Measurements from ENCODE around the gene KCNJ2. TPM values are rescaled to one million over a fixed set of nuclear protein-coding genes. Genes with fewer than 3 reads are reported as not detected.

The KCNJ2 gene
- polyA plus RNA-seq, 1 donor from 2014 or later, result 2.3 TPM

DNA sequence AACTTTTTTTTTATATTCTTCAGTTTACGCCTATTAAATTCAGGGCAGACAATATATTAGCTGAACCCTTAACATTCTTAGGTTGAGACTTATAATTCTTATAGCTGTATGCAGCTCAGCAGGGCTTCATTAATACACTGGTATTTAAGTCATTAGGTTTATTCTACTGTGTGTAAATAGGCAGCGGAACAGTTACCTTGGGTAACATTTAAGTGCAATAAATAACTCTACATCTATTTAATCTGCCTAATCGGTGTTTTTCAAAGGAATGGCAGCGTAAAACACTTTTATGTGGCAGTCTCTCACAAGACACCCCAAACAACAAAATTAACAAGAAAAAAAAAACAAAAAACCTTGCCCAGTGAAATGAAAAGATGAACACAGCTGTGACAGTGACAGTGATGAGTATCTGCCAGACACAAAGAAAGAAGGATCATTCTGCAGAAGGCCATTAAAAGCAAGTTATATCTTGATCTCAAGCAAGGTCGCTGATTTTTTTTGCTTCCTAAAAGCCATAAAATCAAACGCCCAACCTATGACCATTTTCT is 32.6 kb downstream of the KCNJ2 start:
- TF ChIP-seq EP300 (conservative IDR thresholded peaks at IDR 0.05; ENCODE audit: poor library complexity, severe bottlenecking), result no peak
- no peak for TF ChIP-seq RAD21 (conservative IDR thresholded peaks at IDR 0.05)
- TF ChIP-seq TAF1 (IDR thresholded peaks at IDR 0.05; ENCODE audit: low read depth), result no peak
- TF ChIP-seq, protein P1, sequence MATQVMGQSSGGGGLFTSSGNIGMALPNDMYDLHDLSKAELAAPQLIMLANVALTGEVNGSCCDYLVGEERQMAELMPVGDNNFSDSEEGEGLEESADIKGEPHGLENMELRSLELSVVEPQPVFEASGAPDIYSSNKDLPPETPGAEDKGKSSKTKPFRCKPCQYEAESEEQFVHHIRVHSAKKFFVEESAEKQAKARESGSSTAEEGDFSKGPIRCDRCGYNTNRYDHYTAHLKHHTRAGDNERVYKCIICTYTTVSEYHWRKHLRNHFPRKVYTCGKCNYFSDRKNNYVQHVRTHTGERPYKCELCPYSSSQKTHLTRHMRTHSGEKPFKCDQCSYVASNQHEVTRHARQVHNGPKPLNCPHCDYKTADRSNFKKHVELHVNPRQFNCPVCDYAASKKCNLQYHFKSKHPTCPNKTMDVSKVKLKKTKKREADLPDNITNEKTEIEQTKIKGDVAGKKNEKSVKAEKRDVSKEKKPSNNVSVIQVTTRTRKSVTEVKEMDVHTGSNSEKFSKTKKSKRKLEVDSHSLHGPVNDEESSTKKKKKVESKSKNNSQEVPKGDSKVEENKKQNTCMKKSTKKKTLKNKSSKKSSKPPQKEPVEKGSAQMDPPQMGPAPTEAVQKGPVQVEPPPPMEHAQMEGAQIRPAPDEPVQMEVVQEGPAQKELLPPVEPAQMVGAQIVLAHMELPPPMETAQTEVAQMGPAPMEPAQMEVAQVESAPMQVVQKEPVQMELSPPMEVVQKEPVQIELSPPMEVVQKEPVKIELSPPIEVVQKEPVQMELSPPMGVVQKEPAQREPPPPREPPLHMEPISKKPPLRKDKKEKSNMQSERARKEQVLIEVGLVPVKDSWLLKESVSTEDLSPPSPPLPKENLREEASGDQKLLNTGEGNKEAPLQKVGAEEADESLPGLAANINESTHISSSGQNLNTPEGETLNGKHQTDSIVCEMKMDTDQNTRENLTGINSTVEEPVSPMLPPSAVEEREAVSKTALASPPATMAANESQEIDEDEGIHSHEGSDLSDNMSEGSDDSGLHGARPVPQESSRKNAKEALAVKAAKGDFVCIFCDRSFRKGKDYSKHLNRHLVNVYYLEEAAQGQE (IDR thresholded peaks at IDR 0.05; ENCODE audit: borderline replicate concordance), result no peak
- TF ChIP-seq EZH2 (IDR thresholded peaks at IDR 0.05; ENCODE audit: borderline replicate concordance, insufficient read depth, low read length, poor library complexity, severe bottlenecking), result no peak
- no peak overlapping the region for H3K4me3 ChIP-seq (ENCODE audit: low read length)
- H3K9ac ChIP-seq (ENCODE audit: low read length), result no peak overlapping the region
- no peak overlapping the region for H3K4me2 ChIP-seq (ENCODE audit: low read length)
- H3K9me3 ChIP-seq (ENCODE audit: low read length), result no peaks in the 10 kb centered on the region
- no peaks in the 10 kb centered on the region for H3K36me3 ChIP-seq (ENCODE audit: insufficient read depth, low read length)
- H3K27ac ChIP-seq (ENCODE audit: low read length), result no peak overlapping the region
- H3K79me2 ChIP-seq (replicated peaks; ENCODE audit: insufficient read depth, low read length), result no peaks in the 10 kb centered on the region
- no peaks in the 10 kb centered on the region for H3K9me2 ChIP-seq (ENCODE audit: insufficient read depth, low read length)
- H4K20me1 ChIP-seq (ENCODE audit: insufficient read depth), result no peaks in the 10 kb centered on the region
- H3F3A ChIP-seq (ENCODE audit: insufficient read depth, low read length, poor library complexity, severe bottlenecking), result no peaks in the 10 kb centered on the region
- H2AFZ ChIP-seq (ENCODE audit: low read depth, low read length), result no peak overlapping the region
- no peaks in the 10 kb centered on the region for H3K27me3 ChIP-seq (ENCODE audit: insufficient read depth, low read depth, low read length)

DNA sequence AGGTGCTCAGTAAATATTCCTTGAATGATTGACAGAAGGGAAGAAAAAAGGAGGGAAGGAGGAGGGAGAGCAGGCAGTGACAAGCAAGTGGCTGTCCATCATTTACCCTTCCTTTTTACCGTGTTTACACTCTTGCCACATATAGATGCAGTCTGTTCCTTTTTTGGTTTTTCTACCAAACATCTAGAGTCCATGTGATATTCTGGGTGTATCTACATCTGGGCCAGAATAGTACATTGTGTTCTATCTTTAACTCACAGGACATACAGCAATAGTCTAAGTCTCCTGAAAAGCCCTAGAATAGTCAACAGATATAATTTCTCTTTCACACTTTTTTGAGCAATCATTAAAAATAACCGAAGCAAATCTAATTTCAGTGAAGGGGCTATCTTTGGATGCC is 33.5 kb downstream of the KCNJ2 start:
- TF ChIP-seq RAD21 (conservative IDR thresholded peaks at IDR 0.05) (no peak), SMC3 (conservative IDR thresholded peaks at IDR 0.05; ENCODE audit: poor library complexity) (no peak), TAF1 (IDR thresholded peaks at IDR 0.05; ENCODE audit: low read depth) (no peak), POLR2AphosphoS5 (IDR thresholded peaks at IDR 0.05) (no peak), EZH2 (IDR thresholded peaks at IDR 0.05; ENCODE audit: borderline replicate concordance, insufficient read depth, low read length, poor library complexity, severe bottlenecking) (no peak), MXI1 (conservative IDR thresholded peaks at IDR 0.05; ENCODE audit: poor library complexity, severe bottlenecking) (no peak)
- TF ChIP-seq, protein P1 (IDR thresholded peaks at IDR 0.05; ENCODE audit: borderline replicate concordance), result no peak
- TF ChIP-seq, protein P2, sequence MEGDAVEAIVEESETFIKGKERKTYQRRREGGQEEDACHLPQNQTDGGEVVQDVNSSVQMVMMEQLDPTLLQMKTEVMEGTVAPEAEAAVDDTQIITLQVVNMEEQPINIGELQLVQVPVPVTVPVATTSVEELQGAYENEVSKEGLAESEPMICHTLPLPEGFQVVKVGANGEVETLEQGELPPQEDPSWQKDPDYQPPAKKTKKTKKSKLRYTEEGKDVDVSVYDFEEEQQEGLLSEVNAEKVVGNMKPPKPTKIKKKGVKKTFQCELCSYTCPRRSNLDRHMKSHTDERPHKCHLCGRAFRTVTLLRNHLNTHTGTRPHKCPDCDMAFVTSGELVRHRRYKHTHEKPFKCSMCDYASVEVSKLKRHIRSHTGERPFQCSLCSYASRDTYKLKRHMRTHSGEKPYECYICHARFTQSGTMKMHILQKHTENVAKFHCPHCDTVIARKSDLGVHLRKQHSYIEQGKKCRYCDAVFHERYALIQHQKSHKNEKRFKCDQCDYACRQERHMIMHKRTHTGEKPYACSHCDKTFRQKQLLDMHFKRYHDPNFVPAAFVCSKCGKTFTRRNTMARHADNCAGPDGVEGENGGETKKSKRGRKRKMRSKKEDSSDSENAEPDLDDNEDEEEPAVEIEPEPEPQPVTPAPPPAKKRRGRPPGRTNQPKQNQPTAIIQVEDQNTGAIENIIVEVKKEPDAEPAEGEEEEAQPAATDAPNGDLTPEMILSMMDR (IDR thresholded peaks at IDR 0.05; ENCODE audit: poor library complexity, severe bottlenecking), result no peak
- Histone ChIP-seq H3K4me2 (ENCODE audit: low read length) (no peak overlapping the region), H2AFZ (ENCODE audit: low read depth, low read length) (no peak overlapping the region), H4K20me1 (ENCODE audit: insufficient read depth) (no peaks in the 10 kb centered on the region), H3K79me2 (replicated peaks; ENCODE audit: insufficient read depth, low read length) (no peaks in the 10 kb centered on the region), H3F3A (ENCODE audit: insufficient read depth, low read length, poor library complexity, severe bottlenecking) (no peaks in the 10 kb centered on the region), H3K4me3 (ENCODE audit: low read length) (no peak overlapping the region), H3K9me2 (ENCODE audit: insufficient read depth, low read length) (no peaks in the 10 kb centered on the region), H3K27me3 (ENCODE audit: insufficient read depth, low read depth, low read length) (no peaks in the 10 kb centered on the region), H3K9ac (ENCODE audit: low read length) (no peak overlapping the region), H3K9me3 (ENCODE audit: low read length) (no peaks in the 10 kb centered on the region), H3K36me3 (ENCODE audit: insufficient read depth, low read length) (no peaks in the 10 kb centered on the region), H3K27ac (ENCODE audit: low read length) (no peak overlapping the region)
